Measurements from ENCODE around the gene SF3A2.

SF3A2 gene

DNA sequence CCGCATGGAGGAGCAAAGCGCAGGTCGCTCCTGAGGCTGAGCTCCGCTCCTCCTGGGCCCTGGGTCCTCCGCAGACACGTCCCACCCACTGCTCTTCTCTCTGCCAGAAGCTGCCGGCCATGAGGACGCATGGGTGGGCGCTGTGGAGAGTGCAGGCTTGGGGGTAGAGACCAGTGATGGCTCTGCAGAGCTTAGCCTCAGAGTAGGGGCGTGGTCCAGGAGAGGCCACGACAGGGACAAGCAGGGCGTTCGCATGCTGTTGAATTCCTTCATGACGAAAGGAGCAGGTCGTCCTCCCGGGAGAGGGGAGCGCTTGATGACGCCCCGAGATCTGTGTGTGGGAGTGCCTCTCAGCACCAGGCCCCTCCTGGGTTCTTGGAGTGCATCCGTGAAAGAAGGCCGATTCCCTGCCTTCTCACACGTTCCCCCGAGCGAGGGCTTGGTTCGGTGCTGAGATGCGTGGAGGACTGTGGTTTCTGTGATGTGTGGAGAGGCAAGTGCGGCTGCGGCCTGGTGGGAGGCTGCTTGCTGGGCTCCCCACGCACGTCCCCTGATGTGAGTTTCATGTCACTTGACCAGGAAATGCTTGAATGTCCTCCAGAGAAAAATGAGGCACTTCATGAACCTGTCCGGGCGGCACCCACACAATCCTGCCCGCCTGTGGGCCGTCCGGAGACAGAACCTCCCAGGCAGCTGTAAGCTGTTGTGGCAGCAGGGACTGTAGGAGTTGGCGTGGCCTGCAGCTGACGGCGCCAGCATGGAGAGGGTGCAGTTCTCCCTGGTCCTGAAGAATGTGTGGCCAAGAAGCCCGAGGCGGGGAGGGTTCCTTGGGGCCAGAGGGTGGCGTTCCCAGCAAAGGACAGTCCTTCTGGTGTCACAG is 4.5 kb downstream of the SF3A2 start:
- DNase-seq (ENCODE audit: low spot score), result no peak

DNA sequence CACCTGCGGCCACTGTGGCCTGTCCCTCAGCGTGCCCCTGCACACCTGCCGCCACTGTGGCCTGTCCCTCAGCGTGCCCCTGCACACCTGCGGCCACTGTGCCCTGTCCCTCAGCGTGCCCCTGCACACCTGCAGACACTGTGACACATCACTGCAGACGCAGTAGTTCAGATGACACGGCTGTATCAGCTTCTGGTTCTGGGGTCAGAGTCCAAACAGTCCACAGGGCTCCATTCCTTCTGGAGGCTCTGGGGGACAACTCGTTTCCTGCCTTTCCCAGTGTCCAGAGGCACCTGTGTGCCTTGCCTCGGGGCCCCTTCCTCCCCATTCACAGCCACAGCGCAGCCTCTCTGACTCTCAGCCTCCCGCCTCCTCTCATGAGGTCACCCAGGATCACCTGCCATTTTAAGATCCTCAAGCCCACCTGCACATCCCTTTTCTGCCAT is 5.5 kb downstream of the SF3A2 start:
- DNase-seq (ENCODE audit: low spot score), result no peak

- no peak for DNase-seq (ENCODE audit: low spot score)
These were observed 6.2 kb downstream of the SF3A2 start for GRCh38 chr19:2242816-2243215.

- DNase-seq (ENCODE audit: low spot score), result no peak
These were observed 6.9 kb downstream of the SF3A2 start for GRCh38 chr19:2243274-2244124.

GRCh38 chr19:2244125-2244411 is 7.4 kb downstream of the SF3A2 start:
- DNase-seq (ENCODE audit: low spot score), result no peak

DNA sequence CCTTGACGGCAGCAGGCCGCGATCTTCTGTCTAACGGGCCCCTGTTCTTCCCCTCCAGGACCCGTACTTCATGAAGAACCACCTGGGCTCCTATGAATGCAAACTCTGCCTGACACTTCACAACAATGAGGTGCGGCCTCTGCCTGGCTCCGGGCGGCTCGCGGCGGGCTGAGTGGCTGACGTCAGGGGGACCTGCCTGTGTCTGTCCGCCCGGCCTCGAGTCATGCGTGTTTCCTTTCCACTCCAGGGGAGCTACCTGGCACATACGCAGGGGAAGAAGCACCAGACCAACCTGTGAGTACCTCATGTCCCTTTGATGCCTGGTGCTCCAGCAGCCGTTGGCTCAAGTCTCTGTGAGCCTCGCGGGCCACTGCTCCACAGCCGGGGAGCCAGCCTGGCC is 7.9 kb downstream of the SF3A2 start:
- no peak for DNase-seq (ENCODE audit: low spot score)

DNA sequence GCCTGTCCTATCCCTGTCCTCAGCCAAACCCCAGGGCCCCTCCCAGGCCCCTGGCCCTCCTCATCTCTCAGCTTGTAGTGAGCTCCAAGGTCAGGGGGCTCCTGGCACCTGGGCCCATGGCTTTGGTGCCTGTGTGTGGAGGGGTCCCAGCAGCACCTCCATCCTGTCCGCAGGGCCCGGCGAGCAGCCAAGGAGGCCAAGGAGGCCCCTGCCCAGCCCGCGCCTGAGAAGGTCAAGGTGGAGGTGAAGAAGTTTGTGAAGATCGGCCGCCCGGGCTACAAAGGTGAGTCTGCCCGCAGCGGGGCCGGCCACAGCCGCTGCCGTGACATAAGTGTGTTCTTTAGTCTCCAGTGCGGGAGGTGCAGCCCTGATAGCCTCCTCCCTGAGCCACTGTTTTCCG is 8.6 kb downstream of the SF3A2 start:
- DNase-seq (ENCODE audit: low spot score), result no peak

DNA sequence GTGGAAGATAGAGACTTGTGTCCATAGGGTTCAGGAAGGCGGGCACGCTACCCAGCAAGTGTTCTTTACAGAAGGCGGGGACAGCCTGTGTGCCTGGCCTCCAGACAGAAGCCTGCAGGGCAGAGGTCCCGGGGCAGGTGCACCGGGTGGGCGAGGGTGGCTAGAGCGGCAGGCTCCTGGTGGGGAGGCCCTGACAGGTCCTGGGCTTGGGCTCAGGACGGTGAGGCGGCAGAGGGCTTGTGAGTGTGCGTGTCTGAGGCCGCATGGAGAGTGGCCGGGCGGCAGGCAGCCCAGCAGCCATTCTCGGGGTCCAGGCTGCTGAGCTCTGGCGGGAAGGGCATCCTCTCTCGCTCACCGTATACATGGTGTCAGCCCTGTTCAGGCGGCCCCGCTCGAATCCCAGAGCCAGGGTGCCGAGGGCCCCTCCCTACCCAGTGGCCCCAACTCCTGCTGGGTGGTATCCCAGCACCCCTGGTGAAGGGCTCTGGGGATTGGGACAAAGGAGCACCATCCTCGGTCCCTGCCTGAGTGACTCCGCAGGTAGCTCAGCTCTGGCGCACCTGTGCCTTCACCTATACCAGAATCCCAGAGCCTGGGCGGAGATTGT is 9.5 kb downstream of the SF3A2 start:
- no peak for DNase-seq (ENCODE audit: low spot score)

- DNase-seq (ENCODE audit: low spot score), result peak; percentile 66
These were observed 10.3 kb downstream of the SF3A2 start for GRCh38 chr19:2246801-2247361.

DNA sequence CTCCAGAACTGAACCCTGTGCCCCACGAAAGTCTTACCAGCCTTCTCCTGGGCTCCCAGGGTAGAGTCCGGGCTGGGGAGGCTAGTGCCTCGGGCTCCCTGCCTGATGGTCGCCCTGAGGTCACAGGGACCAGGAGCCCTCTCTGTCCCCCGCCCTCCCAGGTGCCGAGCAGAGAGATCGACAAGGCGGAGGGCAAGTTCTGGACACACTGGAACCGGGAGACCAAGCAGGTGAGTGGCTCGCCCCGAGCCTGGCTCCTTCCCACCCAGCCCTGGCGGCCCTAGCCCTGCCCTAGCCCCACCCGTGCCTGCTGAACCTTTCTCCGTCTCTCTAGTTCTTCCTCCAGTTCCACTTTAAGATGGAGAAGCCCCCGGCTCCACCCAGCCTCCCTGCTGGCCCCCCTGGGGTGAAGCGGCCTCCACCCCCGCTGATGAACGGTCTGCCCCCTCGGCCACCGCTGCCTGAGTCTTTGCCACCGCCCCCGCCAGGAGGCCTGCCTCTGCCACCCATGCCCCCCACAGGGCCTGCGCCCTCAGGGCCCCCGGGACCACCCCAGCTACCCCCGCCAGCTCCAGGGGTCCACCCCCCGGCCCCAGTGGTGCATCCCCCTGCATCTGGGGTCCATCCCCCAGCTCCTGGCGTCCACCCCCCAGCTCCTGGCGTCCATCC is 10.9 kb downstream of the SF3A2 start:
- DNase-seq (ENCODE audit: low spot score), result no peak

- no peak for DNase-seq (ENCODE audit: low spot score)
These were observed 11.7 kb downstream of the SF3A2 start for GRCh38 chr19:2248136-2249009.

DNA sequence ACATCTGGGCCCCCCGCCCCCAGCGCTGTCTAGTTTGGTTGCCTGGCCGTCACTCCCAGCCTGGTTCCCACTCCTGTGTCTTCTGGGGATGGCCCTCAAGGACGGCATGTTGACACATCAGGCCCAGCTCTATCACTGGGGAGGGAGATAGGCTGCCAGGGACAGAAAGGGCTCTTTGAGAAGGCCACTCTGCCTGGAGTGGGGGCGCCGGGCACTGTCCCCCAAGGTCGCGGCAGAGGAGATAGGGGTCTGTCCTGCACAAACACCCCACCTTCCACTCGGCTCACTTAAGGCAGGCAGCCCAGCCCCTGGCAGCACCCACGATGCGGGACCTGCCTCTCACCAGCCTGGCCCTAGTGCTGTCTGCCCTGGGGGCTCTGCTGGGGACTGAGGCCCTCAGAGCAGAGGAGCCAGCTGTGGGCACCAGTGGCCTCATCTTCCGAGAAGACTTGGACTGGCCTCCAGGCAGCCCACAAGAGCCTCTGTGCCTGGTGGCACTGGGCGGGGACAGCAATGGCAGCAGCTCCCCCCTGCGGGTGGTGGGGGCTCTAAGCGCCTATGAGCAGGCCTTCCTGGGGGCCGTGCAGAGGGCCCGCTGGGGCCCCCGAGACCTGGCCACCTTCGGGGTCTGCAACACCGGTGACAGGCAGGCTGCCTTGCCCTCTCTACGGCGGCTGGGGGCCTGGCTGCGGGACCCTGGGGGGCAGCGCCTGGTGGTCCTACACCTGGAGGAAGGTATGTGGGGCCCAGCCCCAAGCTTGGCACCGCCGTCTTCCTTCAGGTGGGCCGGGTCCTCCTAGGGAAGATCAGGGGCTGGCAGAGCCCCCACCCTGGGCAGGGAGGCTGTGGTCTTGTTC is 12.6 kb downstream of the SF3A2 start, which contains the start of gene AMH:
Gene AMH (plus strand): TSS at position 314 of the 857 bp plus-strand sequence. CDS start 10 bp downstream, at position 324.
- DNase-seq (ENCODE audit: low spot score), result no peak

DNA sequence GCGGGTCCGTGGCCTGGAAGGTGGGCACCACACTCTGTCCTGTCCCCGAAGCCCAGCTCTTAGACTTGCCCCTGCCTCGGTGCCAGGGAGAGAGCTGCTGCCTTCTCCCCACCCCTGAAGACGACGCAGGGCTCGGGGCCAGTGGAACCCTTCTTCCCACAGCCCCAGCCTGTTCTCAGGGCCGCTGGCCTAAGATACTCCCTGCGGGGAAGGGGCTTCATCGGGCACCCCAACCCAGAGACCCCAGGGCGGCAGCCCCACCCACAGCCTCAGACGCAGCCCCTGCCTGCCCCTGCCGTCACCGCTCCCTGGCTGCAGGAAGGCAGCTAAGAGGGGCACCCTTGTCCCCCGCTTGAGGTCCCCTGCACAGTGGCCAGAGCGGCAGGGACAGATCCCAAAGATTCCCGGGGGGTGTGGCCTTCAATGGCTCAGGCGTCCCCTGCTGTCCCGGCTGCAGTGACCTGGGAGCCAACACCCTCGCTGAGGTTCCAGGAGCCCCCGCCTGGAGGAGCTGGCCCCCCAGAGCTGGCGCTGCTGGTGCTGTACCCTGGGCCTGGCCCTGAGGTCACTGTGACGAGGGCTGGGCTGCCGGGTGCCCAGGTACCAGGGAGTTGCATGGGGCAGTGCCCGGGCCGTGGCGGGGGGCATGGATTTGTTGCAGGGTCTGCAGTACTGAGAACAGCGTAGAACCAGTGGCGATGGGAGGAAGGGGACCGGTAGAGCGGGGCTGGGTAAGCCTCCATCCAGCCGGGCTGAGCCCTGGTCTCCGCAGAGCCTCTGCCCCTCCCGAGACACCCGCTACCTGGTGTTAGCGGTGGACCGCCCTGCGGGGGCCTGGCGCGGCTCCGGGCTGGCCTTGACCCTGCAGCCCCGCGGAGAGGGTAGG is 13.5 kb downstream of the SF3A2 start:
- DNase-seq (ENCODE audit: low spot score), result no peak

DNA sequence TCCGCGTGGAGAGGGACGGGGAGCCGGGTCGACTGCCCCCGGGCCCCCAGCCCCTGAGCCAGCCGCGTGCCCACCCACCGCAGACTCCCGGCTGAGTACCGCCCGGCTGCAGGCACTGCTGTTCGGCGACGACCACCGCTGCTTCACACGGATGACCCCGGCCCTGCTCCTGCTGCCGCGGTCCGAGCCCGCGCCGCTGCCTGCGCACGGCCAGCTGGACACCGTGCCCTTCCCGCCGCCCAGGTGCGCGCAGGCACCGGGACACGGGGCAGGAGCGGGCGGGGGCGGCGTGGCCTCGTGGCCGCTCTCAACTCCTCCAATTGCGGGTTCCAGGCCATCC is 14.1 kb downstream of the SF3A2 start:
- DNase-seq (ENCODE audit: low spot score), result no peak

DNA sequence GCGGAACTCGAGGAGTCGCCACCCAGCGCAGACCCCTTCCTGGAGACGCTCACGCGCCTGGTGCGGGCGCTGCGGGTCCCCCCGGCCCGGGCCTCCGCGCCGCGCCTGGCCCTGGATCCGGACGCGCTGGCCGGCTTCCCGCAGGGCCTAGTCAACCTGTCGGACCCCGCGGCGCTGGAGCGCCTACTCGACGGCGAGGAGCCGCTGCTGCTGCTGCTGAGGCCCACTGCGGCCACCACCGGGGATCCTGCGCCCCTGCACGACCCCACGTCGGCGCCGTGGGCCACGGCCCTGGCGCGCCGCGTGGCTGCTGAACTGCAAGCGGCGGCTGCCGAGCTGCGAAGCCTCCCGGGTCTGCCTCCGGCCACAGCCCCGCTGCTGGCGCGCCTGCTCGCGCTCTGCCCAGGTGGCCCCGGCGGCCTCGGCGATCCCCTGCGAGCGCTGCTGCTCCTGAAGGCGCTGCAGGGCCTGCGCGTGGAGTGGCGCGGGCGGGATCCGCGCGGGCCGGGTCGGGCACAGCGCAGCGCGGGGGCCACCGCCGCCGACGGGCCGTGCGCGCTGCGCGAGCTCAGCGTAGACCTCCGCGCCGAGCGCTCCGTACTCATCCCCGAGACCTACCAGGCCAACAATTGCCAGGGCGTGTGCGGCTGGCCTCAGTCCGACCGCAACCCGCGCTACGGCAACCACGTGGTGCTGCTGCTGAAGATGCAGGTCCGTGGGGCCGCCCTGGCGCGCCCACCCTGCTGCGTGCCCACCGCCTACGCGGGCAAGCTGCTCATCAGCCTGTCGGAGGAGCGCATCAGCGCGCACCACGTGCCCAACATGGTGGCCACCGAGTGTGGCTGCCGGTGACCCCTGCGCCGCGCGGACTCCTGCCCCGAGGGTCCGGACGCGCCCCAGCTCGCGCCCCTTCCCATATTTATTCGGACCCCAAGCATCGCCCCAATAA is 14.8 kb downstream of the SF3A2 start:
- DNase-seq (ENCODE audit: low spot score), result no peak

- DNase-seq (ENCODE audit: low spot score), result no peak
These were observed 15.6 kb downstream of the SF3A2 start for GRCh38 chr19:2252055-2252796.

DNA sequence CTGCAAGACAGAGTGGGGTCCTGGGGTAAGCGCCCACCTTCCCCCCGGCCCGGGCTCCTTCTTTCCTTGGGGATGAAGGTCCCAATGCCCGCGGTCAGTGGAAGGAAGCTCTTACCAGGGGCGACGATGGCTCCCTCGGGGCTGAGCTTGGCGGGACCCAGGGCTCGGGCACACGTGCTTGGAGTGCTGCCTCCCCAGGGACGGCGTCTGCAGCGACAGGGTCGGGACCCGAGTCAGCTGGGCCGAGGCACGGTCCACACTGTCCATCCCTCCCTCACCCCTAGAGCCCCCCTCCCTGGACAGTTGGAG is 16.1 kb downstream of the SF3A2 start:
- no peak for DNase-seq (ENCODE audit: low spot score)
